Measurements from ENCODE around the gene KCTD16.

KCTD16 gene

DNA sequence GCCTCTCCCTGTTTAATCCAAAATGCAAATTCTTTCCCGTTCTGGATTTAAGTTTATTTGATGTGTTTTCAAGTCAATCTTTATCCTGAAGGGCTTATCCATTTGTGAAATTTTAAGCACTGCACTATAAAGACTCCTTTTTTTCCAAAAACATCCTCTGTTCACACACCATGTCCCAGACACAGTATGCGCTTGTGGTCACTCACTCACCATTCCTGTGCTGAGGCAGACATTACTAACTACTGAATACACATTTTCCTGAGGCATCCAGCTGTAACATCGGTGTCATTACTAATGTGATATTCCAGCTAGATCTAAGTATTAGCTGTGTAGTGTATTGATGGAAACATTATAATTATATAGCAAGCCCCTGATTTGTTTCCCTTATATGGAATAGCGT lies 298.4 kb downstream of the KCTD16 start:
- no peak for DNase-seq

DNA sequence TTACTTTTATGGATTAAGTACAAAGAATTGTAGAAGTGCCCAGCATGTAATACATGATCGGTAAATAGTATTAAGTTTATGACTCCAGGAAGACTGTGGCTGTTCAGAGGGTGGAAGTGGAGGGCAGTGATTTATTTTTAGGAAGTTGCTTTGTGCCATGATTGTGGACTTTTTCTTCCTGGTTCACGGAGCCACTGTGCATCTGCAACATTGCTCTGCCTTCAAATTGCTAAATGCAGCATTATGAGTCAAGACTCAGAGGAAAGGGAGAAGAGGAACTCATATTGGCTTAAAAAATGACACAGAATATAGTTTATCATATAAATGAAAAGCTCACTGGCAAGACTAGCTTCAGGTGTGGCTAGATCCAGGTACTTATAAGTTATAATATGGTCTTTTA lies 301.5 kb downstream of the KCTD16 start:
- no peak for DNase-seq

- DNase-seq = no peak
These were observed 303.0 kb downstream of the KCTD16 start for GRCh38 chr5:144473650-144474049.

DNA sequence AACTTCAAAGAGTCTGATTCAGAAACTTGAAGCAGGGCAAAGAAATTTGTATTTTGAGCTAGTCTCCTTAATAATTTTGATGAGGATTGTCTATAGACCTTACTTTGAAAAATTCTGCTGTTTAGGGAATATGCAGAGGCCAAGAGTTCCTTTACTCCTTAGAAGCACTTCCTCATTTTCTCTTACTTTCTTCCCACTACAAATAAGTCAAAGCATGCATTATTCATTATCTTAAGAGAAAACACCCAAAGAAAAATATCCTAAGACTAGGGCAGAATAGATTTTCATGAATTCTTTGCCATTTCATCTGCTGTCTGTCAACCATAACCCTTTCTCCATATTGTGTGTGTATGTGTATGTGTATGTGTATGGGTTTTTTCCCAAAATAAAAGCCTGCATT lies 307.9 kb downstream of the KCTD16 start:
- DNase-seq = no peak

DNA sequence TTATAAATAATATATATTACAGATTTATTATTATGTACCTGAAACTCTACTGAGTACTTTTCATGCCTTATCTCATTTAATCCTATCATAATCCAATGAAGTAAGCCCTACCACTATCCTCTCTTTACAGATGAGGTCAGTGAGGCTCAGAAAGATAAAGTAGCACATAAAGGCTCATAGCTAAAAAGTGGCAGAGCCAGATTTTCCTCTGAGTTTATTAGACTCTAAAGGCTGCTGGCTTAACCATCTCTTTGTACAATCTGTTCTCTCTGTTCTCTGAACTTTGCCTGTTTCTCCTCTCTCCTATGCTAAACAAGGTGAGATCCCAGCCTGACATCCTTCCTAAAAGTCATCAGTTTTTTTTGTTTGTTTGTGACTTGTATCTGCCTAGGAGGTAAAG lies 311.2 kb downstream of the KCTD16 start:
- DNase-seq = no peak

DNA sequence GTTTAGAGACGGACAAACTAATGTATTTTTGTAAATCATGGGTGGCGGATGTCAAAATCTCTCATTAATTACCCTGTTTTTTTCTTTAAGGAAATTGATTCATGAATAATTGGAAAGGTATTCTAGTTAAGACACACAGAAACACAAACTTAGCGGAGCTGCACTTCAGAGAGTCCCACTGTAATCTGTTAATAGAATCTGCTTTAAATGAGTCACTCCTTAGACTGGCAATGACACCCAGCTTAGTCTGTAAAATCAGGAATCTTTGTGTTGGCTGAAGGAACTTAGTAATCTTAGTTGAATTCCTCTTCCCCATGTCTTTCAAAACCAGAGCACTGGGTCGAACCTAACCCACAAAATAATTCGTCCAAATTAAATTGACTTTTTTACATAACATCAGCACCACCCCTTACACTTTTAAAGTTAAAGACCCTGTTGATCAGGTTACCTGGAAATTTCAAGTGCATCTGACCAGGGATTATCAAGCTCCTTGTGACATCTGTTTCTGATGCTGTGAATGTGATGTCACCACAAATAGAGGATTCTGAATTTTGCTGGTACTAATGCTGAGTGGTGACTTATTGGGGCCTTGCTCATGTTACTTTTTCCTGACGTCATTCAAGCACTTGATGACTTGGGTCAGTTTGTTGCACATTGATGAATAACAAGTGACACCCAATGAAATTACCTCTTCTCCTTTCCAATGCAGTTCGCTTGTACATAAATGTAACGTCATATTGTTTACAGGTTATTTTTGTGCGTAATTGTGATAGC lies 313.6 kb downstream of the KCTD16 start:
- no peak for DNase-seq

- no peak for DNase-seq
These were observed 314.9 kb downstream of the KCTD16 start for GRCh38 chr5:144485540-144485939.

GRCh38 chr5:144487207-144487606 lies 316.5 kb downstream of the KCTD16 start:
- DNase-seq = no peak

DNA sequence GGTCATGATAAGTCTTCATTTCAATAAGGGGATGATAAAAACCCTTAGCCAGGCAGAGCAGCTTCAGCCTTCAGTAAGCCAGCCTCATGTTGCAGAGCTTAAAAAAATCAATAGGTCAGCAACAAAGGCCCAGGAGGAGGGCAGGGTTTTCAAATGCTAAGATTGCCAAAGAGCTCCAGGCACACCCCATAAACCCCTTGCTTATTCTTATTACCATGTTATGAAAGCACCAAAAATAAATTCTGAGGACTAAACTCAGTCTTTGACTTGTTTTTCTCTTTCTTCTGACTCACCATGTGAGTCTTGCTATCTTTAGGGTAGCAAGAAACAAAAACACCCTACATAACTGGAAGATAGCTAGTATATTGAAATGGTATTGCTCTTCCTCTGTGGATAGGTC lies 317.1 kb downstream of the KCTD16 start:
- no peak for DNase-seq

DNA sequence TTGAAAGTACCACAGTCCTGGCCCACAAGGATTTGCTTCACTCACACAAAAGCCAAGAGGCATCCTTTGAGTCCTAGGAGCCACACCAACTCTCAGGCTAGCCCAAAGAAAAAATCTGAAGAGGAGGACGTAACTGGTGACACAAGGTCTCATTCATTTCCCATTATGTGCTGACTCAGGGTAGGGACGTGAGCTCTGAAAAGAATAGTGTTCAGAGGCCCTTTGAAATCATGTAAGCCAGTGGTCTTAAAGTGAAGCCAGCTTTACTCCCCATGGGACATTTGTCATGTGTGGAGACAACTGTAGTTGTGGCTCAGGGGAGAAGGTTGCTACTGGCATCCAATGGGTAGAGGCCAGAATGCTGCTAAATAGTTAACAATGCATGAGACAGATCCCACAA lies 332.4 kb downstream of the KCTD16 start:
- DNase-seq = no peak

DNA sequence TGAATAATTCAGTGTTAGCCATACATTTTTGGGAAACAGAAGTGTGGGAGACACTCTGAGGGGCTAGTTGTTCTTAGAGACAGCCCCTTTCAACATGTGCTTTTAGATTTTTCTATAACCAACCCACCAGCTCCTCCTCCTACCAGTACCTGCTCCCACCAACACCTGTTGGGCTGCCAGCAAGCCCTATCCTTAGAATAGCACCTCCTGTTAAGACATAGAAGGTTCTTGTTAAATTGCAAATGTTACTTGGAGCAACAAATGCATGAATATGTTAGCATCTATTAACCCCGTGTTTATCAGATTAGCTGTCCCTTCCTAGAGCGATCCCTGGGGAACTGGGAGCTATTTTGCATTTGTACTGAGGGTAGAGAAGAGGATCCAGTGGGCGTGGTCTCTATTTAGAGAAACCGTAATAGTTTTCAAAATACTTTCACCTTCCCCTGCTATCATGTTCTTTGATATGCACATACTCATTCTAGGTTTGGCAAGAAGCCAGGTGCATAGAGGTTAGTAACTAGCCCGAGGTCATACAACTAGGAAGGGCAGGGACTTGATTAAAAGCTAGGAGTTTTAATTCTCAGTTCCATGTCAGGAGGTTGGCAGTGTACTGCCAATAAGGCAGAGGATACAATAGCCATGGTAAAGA lies 334.4 kb downstream of the KCTD16 start:
- no peak for DNase-seq

DNA sequence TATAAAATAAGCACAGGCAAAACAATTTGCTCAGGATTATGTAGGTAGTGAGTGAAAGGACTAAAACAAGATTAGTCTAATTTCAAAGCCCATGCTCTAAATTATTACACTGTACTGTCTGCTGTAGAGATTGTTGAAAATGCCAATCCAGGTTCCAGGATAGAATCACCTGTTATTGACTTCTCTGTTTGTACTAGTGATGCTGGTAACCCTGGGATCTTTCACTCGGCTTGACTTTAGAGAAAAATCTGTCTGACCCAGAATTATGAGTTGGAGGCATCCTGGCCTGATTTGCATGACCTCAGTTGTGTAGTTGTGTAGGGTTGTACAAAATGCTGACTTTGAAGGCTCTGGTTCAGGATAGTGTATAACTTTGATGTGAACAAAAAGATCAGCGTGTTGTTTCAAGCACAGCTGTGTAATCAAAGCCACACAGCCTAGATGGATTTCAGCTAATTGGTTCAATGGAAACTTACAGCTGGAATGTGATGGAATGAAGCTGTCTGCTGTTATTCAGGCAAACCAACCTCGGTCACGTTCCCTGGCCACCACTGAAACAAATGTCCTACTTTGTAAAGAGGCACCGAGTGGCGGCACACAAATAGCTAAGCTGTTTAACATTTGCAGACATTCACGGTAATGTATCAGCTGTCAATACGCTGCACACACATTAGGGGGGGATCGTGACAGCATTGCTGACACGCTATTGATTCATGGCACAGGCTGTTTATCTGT lies 340.3 kb downstream of the KCTD16 start:
- DNase-seq = no peak

DNA sequence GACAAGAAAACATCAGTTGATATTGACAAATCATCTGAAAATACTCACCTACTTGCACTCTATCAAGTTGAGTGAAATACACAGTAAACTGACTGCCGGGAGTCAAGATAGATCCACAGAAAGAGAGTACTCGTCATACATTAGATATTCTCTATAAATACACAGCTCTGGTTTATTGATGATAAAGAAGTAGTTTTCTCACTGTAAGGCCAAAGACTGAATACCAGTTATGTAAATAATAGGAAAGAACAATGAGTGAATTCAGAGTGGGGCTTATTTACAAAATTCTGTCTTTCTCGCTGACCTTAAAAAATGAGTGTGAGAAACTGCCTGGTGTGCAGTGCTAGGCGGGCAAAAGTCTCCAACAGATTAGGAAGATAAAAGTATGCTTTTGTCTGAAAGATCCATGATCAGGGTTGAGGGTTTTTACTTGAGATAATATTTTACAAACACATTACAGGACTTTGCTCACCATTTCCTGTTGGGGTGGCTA lies 341.0 kb downstream of the KCTD16 start:
- DNase-seq = no peak

GRCh38 chr5:144522698-144523097 lies 352.0 kb downstream of the KCTD16 start:
- DNase-seq = no peak

- no peak for DNase-seq
These were observed 354.3 kb downstream of the KCTD16 start for GRCh38 chr5:144525000-144525399.

- no peak for DNase-seq
These were observed 360.5 kb downstream of the KCTD16 start for GRCh38 chr5:144531188-144531587.

Measured in CD4-positive, alpha-beta T cell treated with Interleukin-4 for 1 hour (primary cell).